IPS-15b (cell line): Measurements from ENCODE around the gene FYN.

Source experiments
- H3K27me3 ChIP-seq: one replicate; pipeline ENCODE4 v1.6.1; 2013; ENCODE audit warnings: low read length; ENCODE audit not compliant: control insufficient read depth, insufficient read depth
- H3K36me3 ChIP-seq: one replicate; pipeline ENCODE4 v1.6.1; 2013; ENCODE audit warnings: low read length; ENCODE audit not compliant: control insufficient read depth, insufficient read depth
- H3K4me1 ChIP-seq: one replicate; pipeline ENCODE4 v1.6.1; 2013; ENCODE audit warnings: mild to moderate bottlenecking, low read length; ENCODE audit not compliant: control insufficient read depth, insufficient read depth
- H3K4me3 ChIP-seq: one replicate; pipeline ENCODE4 v1.5.1; 2013; ENCODE audit warnings: low read depth, low read length
- H3K9ac ChIP-seq: one replicate; pipeline ENCODE4 v1.6.1; 2013; ENCODE audit warnings: low read depth, mild to moderate bottlenecking, low read length
- H3K9me3 ChIP-seq: one replicate; pipeline ENCODE4 v1.6.1; 2013; ENCODE audit warnings: mild to moderate bottlenecking, low read length; ENCODE audit not compliant: control insufficient read depth, insufficient read depth

Gene FYN

DNA sequence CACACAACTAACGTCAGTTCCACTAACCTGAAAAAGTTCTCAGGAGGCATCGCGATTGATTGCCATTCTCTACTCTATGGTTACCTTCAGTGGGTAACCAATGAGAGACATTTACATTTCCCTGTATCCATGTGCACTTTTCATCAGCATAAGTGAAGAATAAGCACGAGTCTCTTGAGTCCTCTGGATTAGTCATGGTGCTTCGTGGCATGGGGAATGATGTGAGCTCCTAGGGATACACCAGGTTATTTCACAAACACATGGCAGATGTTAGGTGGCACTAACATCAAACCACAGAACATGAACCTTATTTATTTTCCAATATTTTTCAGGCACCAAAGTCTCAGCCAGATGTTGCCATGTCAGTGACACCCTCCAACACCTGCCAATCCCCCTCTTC, 64.0 kb downstream of the FYN start:
- Histone ChIP-seq H3K9me3 (no peaks in the 10 kb centered on the region), H3K9ac (no peak overlapping the region), H3K36me3 (no peaks in the 10 kb centered on the region), H3K27me3 (no peaks in the 10 kb centered on the region), H3K4me3 (no peak overlapping the region), H3K4me1 (no peaks in the 10 kb centered on the region)

DNA sequence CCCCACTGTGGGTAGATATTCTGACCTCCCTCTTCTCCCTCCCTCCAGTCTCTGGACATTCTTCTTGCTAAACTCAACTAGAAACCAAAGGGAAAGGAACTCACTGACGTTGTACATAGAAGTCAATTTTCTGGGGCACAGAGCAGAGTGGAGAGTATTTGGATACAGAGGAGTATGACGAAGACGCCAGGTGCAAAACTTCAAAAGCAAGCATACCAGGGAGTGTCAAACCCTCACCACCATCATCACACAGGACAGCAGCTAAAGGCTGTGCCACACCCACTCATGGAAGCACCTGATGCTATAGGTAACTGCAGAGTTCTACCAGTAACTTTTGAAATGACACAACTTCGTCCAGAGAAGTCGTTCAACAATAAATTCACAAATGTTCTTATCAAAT, 64.8 kb downstream of the FYN start:
- Histone ChIP-seq H3K27me3 (no peaks in the 10 kb centered on the region), H3K4me3 (no peak overlapping the region), H3K9me3 (no peaks in the 10 kb centered on the region), H3K4me1 (no peaks in the 10 kb centered on the region), H3K9ac (no peak overlapping the region), H3K36me3 (no peaks in the 10 kb centered on the region)

DNA sequence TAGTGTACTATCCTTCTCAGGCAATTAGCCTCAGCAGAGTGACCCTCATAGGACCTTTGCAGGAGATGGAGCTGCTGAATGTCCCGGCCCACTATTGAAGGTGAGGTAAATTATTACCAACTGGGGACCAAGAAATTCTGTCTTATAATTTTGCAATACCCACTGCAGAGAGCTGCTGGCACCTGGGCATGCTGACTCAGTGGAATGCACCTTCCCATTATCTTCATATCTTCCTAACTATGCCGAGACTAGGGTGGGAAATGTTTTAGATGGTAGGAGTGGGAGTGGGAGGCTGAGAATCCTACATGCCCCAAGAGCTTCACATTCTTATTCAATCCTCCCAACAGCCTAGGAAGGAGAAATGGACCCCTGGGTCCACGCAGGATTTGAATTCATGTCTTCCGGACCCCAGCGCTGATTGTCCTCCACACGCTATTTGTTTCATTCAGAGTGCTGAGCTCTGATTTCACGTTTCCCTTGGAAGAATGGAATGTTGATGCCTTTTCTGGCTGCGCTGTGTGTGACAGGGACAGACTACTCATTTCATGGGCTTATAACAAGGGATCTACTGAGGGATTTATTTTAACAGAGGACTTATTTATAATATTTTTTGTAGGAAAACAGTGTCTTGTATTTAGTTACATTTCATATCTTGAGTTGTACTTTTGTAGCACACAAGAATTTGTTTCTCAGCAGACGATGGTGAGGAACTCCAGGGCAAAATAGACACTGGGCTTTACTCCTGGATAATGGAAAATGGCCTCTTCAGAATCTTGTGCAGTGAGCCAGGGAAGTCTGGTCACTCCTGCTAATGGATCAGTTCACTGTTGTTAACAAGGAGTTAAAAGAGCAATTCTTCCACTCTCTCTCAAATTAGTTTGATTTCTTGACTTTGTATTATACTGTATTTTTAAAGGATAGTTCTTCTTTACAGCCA, 66.4 kb downstream of the FYN start:
- Histone ChIP-seq H3K4me3 (no peak overlapping the region), H3K9me3 (no peaks in the 10 kb centered on the region), H3K9ac (no peak overlapping the region), H3K36me3 (no peaks in the 10 kb centered on the region), H3K4me1 (no peaks in the 10 kb centered on the region), H3K27me3 (no peaks in the 10 kb centered on the region)

DNA sequence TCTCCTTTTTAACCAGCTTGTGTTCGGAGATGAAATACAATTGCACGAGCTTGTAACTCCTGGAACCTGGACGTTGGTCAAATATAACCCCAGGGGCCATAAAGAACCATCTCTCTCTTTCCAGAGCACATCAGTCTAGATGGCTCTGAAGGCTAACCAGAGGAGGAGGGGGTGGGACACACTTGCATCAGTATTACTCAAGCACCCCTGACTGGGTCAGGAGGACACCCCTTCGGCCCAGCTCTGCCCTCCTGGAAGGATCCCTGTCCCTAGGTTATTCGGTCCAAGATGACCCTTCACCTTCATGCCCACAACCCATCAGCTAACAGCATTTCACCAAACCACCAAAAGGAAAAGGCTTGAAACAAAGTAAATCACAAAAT, 67.1 kb downstream of the FYN start:
- H3K36me3 ChIP-seq = no peaks in the 10 kb centered on the region
- no peaks in the 10 kb centered on the region for H3K4me1 ChIP-seq
- no peak overlapping the region for H3K9ac ChIP-seq
- no peaks in the 10 kb centered on the region for H3K27me3 ChIP-seq
- H3K9me3 ChIP-seq = no peaks in the 10 kb centered on the region
- H3K4me3 ChIP-seq = no peak overlapping the region

DNA sequence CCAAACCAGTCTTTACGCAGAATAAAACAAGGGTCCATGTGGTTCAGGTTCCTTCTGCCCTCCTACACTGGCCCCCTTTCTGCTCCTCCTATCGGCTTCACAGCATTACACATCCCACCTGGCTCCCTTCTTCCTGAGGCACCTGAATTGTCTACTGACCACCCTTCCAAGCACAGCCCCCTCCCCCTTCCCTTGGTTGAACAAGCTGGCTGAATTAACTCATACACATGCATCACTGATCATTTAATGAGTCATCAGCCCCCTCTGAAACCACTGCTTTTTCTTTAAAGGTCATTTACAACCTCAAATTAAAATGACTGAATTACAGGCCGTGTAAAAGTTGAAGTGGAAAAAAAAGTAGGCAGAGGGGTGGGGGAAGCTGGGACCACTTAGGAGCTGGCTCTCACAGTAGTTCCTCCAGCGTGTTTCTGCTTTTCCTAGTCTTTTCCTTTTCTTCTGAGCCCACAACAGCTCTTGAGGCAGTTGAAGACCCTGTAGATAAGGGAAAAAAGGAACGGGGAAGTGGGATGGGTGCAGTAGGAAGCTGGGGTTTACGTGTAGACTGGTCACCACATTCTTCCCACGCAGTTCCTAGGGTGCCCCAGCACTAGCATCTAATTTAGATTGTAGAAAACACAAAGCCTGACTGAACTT, 67.6 kb downstream of the FYN start:
- Histone ChIP-seq H3K27me3 (no peaks in the 10 kb centered on the region), H3K36me3 (no peaks in the 10 kb centered on the region), H3K9ac (no peak overlapping the region), H3K4me3 (no peak overlapping the region), H3K9me3 (no peaks in the 10 kb centered on the region), H3K4me1 (no peaks in the 10 kb centered on the region)

DNA sequence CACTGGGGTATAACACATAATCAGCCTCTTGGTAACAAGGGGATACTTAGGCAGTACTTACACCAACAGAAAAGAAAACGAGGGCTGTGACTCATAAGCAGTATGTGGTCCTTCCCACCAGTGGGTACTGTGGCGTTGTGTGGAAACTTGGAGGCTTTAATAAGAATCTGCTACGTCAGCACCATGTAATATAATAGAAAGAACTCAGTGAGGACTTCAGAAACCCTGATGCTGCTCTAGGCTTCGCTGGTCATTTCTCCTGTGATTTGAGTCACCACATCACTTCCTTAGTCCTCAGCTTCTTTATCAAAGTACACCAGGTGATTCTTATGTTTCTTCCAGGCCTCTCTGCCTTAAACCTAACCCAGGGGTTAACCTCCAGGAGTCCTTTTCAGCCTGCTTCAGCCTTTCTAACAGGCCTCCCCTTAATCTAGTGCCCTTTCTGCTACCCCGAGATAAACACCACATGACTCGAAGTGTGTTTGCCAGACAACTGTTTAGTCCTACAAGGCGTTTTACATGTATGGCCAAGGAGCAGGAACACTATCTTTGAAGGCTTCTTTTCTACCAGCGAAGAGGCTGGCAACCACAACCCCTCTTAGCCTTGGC, 68.5 kb downstream of the FYN start:
- Histone ChIP-seq H3K4me1 (no peaks in the 10 kb centered on the region), H3K9ac (no peak overlapping the region), H3K27me3 (no peaks in the 10 kb centered on the region), H3K9me3 (no peaks in the 10 kb centered on the region), H3K4me3 (no peak overlapping the region), H3K36me3 (no peaks in the 10 kb centered on the region)

DNA sequence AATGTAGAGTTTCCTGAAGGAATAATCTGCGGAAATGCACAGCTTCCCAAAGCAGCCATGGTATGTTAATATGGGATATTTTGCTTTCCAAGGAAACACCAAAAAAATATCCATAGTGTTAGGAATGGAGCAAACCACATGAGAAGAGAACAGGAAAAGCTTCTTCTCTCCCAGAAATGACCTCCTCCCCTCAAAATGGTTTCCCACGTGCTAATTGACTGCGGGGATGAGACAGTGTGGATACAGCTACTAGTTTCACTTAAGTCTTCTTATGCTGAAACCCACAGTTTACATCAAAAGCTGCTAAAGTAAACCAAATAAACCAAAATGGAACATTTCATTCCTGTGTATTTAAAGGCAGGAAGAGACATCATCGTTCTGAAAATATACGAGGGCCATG, 69.4 kb downstream of the FYN start:
- Histone ChIP-seq H3K27me3 (no peaks in the 10 kb centered on the region), H3K9me3 (no peaks in the 10 kb centered on the region), H3K9ac (no peak overlapping the region), H3K36me3 (no peaks in the 10 kb centered on the region), H3K4me3 (no peak overlapping the region), H3K4me1 (peaks cover 2% of the 10 kb centered on the region)

DNA sequence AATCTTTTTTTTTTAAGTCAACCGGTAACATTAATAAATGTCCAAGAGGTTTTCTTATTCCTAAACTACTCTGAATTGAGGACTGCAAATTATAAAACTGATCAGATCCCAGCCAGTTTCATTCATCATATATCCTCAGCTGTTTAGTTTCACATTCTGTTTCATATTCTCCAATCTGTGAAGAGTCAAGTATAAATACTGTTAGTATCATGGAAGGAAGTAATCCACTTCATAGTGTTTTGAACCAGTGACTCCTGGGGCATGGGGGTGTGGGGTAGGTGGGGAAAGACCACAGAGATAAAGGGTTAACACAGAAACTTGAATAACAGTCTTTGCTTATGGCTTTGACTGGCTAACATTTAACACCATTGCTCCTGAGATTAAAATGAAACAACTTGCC, 69.9 kb downstream of the FYN start:
- Histone ChIP-seq H3K36me3 (no peaks in the 10 kb centered on the region), H3K9ac (no peak overlapping the region), H3K4me3 (no peak overlapping the region), H3K4me1 (peaks cover 6% of the 10 kb centered on the region), H3K27me3 (no peaks in the 10 kb centered on the region), H3K9me3 (no peaks in the 10 kb centered on the region)

DNA sequence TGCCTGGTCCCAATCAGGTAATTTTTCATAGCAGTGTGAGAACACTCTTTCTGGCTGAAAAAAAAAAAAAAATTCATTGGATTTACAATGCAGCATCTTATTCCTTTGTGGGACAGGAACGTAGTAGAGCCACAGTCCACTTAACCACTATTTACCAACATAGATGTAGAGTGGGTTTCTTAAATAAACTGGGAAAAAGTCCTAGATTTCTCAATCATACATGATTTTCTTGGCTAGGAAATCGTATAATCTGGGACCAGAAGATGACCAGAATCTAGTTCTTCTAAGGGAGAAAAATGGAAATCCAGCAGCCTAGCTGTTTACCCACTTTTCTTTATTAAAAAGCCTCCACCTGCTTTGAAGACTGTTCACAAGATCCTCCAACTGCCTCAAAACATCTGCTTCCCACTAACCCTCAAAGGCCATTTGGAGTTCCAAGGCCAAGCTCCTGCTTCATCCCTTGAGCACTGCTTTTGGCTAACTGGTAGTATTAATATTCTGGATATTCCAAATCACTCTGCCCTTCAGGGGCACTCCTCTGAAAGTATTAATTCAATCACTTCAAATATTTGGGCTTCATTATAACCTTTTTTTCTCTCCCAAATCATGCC, 70.4 kb downstream of the FYN start:
- H3K27me3 ChIP-seq = no peaks in the 10 kb centered on the region
- no peak overlapping the region for H3K4me3 ChIP-seq
- H3K36me3 ChIP-seq = no peaks in the 10 kb centered on the region
- peaks cover 8% of the 10 kb centered on the region for H3K4me1 ChIP-seq
- H3K9me3 ChIP-seq = no peaks in the 10 kb centered on the region
- H3K9ac ChIP-seq = no peak overlapping the region

DNA sequence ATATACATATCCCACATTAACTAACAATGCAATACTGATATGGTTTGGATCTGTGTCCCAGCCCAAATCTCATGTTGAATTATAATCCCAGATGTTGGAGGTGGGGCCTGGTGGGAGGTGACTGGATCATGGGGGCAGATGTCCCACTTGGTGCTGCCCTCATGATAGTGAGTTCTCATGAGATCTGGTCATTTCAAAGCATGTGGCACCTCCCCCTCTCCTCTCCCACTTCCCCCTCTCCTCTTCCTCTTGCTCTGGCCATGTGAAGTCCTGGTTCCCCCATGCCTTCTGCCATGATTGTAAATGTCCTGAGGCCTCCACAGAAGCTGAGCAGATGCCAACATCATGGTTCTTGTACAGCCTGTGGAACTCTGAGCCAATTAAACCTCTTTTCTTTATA, 71.2 kb downstream of the FYN start:
- H3K4me1 ChIP-seq = peaks cover 8% of the 10 kb centered on the region
- H3K4me3 ChIP-seq = no peak overlapping the region
- no peaks in the 10 kb centered on the region for H3K36me3 ChIP-seq
- no peaks in the 10 kb centered on the region for H3K27me3 ChIP-seq
- no peaks in the 10 kb centered on the region for H3K9me3 ChIP-seq
- no peak overlapping the region for H3K9ac ChIP-seq

DNA sequence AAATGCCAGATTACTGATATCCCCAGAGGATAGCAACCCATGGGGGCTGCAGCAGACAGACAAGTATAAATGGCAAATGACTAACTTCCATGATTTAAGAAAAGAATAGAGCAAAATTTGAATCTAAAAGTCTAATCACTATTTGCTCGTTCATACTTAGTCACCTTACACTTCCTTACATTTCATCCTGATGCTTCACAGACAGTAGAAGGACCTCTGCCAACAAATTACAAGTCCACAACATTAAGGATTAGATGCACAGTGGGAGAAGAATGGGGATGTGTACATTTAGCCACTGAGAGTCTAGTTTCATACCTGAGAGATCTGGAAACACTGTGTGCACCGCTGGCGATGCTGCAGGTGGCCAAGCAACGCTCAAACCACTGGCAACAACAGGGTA, 72.4 kb downstream of the FYN start:
- H3K9ac ChIP-seq = no peak overlapping the region
- H3K9me3 ChIP-seq = no peaks in the 10 kb centered on the region
- H3K4me1 ChIP-seq = peaks cover 8% of the 10 kb centered on the region
- no peaks in the 10 kb centered on the region for H3K36me3 ChIP-seq
- H3K27me3 ChIP-seq = no peaks in the 10 kb centered on the region
- H3K4me3 ChIP-seq = no peak overlapping the region
